22Rv1 (cell line): Measurements from ENCODE around the gene XIRP1.

ENCODE experiments used
- CTCF ChIP-seq: fragments of 450-650 bp; IDR thresholded peaks from 2 replicates; pipeline ENCODE4 v1.5.1; 2017; ENCODE audit warnings: mild to moderate bottlenecking
- ZFX ChIP-seq: fragments of 450-650 bp; IDR thresholded peaks from 2 replicates; pipeline ENCODE4 v1.6.1; 2017; ENCODE audit warnings: antibody characterized with exemption, borderline replicate concordance

- 0 out of 2 replicates have a peak, but pooled peaks have one; percentile 6 for TF ChIP-seq CTCF
- TF ChIP-seq ZFX: no peak
Observed at GRCh38 chr3:39150148-39150802, 42.1 kb downstream of the XIRP1 start.
